Lower lobe of right lung (tissue), 2 donors: ENCODE measurements around the gene EDNRA. TPM values are rescaled to one million over a fixed set of nuclear protein-coding genes. Genes with fewer than 3 reads are reported as not detected.

ENCODE experiments used
- ATAC-seq, 2 donors: fragments of 200-7000 bp; cut with Tn5 transposase; one replicate each; pipeline ENCODE4 v1.9.1; 2020 to 2022; ENCODE audit warnings: mild to moderate bottlenecking in 2 of 2, moderate library complexity in 2 of 2
- DNase-seq: peaks from one replicate; pipeline ENCODE4 v3.0.0-alpha.2; 2020
- H3K27ac ChIP-seq: fragments of 200-600 bp; one replicate; pipeline ENCODE4 v1.8.0; 2022
- H3K27me3 ChIP-seq: fragments of 200-600 bp; one replicate; pipeline ENCODE4 v1.8.0; 2022; ENCODE audit warnings: low read depth
- H3K36me3 ChIP-seq: fragments of 200-600 bp; one replicate; pipeline ENCODE4 v1.8.0; 2022; ENCODE audit warnings: mild to moderate bottlenecking
- H3K4me1 ChIP-seq: fragments of 200-600 bp; one replicate; pipeline ENCODE4 v1.8.0; 2022
- H3K4me3 ChIP-seq: fragments of 200-600 bp; one replicate; pipeline ENCODE4 v1.8.0; 2022; ENCODE audit warnings: mild to moderate bottlenecking
- H3K9me3 ChIP-seq: fragments of 200-600 bp; one replicate; pipeline ENCODE4 v1.8.0; 2022
- CTCF ChIP-seq: fragments of 200-600 bp; IDR thresholded peaks from one replicate; pipeline ENCODE4 v1.8.0; 2022; ENCODE audit warnings: antibody characterized with exemption, mild to moderate bottlenecking
- intact Hi-C: fragments of 100-400 bp; cut with DNase I; formaldehyde crosslinking; loops from one replicate; pipeline ENCODE4 v1.11.0; 2022
- total RNA-seq: library from RNA; stranded (reverse); fragmentation: NEBNext Ultra II Directional; extraction: Animal tissue kit (Norgen Biotek cat#: 25700); gene quantifications from one replicate; pipeline ENCODE4 v1.2.1, GENCODE V29; 2021
- donor health status: DM: no; HTN: yes; CAD: no; lungs with severe emphysema.

EDNRA gene
- total RNA-seq, 1 donor from 2014 or later: 25.7 TPM

DNA sequence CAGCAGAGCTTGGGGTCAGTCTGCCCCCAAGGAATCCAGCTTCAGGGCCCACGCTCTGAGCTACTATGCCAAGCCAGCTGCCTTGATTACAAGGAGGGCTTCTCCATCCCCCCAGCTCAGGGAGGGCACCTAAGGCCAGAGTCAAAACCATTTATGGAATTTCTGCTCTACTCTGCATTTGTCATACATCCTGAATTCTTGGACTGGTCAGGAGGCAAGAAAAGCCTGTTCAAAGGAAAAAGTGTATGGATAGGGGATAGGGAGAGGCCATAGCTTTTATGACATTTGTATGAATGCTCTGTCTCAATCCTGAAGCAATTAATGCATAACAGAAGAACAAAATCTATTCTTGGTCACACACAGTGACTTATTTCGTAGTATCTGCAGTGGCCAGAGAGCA, 32.2 kb downstream of the EDNRA start:
- intact Hi-C loops: no loop called here
- no peak for TF ChIP-seq CTCF
- Histone ChIP-seq H3K27ac (no peak overlapping the region), H3K4me1 (no peaks in the 10 kb centered on the region), H3K9me3 (no peaks in the 10 kb centered on the region), H3K36me3 (no peaks in the 10 kb centered on the region), H3K27me3 (no peaks in the 10 kb centered on the region), H3K4me3 (no peak overlapping the region)
- ATAC-seq: no peak
- no peak for DNase-seq

DNA sequence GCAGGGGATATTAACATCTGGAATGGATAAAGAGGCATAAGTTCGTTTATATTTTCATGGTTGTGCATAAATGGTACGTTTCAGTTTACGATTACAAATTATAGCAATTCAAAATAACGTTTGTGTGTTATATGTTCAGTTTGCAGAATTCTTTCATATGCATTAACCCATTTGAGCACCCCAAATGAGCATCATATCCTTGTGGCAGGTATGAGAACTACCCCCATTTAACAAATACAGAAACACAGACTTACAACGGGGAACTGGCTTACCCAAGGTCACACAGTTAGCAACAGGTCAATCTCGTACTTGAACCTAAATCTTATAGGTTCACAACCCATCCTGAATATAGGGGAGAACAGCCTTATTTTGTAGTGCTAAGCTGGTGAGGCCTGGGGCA, 33.1 kb downstream of the EDNRA start:
- Histone ChIP-seq H3K27ac (no peak overlapping the region), H3K4me3 (no peak overlapping the region), H3K36me3 (no peaks in the 10 kb centered on the region), H3K4me1 (no peaks in the 10 kb centered on the region), H3K9me3 (no peaks in the 10 kb centered on the region), H3K27me3 (no peaks in the 10 kb centered on the region)
- TF ChIP-seq CTCF: no peak
- ATAC-seq (no peak), DNase-seq (no peak)
- intact Hi-C loops: no loop called here

DNA sequence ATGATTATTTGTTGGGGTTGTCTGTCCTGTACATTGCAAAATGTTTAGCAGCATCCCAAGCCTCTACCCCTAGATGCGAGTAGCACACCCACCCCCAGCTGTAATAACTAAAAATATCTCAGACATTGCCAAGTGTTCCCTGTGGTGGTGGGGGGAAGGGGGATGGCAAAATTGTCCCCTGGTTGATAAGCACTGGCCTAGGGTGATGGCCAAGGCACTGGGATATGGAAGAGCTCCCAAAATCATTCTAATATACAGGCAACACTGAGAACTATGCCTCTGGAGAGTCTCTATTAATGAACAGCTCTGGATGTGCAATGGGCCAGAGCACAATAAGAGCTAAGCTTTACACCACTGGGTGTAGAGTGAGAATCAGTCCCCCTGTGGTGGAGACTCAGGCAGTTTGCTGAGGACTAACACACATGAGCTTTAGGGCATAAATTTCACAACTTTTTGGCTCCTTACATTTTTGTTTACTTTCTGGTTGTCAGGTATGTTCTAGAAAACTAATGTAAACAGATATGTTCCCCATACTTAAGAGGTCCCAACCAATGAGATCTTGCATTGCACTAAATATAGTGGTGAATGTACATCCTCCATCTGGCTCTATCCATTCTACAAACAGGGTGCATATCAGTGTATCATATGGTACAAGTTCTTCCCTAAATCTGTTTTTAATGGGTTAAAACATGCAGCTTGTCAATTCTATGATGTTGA, 34.5 kb downstream of the EDNRA start:
- no peaks in the 10 kb centered on the region for H3K4me1 ChIP-seq
- H3K27me3 ChIP-seq: no peaks in the 10 kb centered on the region
- H3K36me3 ChIP-seq: no peaks in the 10 kb centered on the region
- intact Hi-C loops: no loop called here
- no peak for TF ChIP-seq CTCF
- H3K4me3 ChIP-seq: no peak overlapping the region
- no peaks in the 10 kb centered on the region for H3K9me3 ChIP-seq
- ATAC-seq (no peak), DNase-seq (no peak)
- no peak overlapping the region for H3K27ac ChIP-seq

GRCh38 chr4:147516133-147516532, 35.2 kb downstream of the EDNRA start:
- no peaks in the 10 kb centered on the region for H3K9me3 ChIP-seq
- no peak for ATAC-seq
- no peak overlapping the region for H3K4me3 ChIP-seq
- H3K27me3 ChIP-seq: no peaks in the 10 kb centered on the region
- intact Hi-C loops: no loop called here
- no peak for TF ChIP-seq CTCF
- no peaks in the 10 kb centered on the region for H3K36me3 ChIP-seq
- no peak overlapping the region for H3K27ac ChIP-seq
- DNase-seq: no peak
- no peaks in the 10 kb centered on the region for H3K4me1 ChIP-seq

DNA sequence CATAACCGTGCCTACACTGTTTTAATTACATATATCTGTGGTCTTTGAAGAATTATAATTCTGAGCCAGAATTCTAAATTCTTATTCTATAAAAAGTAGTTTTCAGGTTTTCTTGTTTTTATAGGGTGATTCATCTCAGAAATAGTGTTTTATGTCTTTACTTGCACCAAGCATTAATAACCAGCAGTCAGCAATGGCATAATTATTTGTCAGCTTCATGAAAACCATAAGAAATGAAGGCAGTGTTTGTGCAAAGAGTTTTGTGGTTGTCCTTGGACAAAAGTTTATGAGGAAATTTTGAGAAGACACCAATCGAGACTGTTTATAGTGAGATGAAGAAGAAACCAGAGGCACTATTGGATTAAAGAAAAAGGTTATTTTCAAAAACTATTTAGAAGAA, 37.2 kb downstream of the EDNRA start:
- Histone ChIP-seq H3K27me3 (no peaks in the 10 kb centered on the region), H3K4me1 (no peaks in the 10 kb centered on the region), H3K4me3 (no peak overlapping the region), H3K27ac (no peak overlapping the region), H3K9me3 (no peaks in the 10 kb centered on the region), H3K36me3 (no peaks in the 10 kb centered on the region)
- intact Hi-C loops: no loop called here
- TF ChIP-seq CTCF: no peak
- no peak for ATAC-seq
- no peak for DNase-seq
